SH-SY5Y (cell line): ENCODE data around the gene EHMT1.

Experiments
- GATA2 ChIP-seq: IDR thresholded peaks from 2 replicates; pipeline ENCODE4 v1.6.1; 2011; ENCODE audit warnings: mild to moderate bottlenecking, low read depth, low read length
- GATA3 ChIP-seq: IDR thresholded peaks from 2 replicates; pipeline ENCODE4 v1.6.1; 2011; ENCODE audit warnings: low read depth, mild to moderate bottlenecking, low read length, moderate library complexity

GRCh38 chr9:137771580-137771979 is 152.8 kb downstream of the EHMT1 start:
- TF ChIP-seq GATA2 (no peak), GATA3 (no peak)
